GM19351 (cell line): ENCODE measurements around the gene ZNF679.
"Not testable (repeated sequence)": the region's sequence is repeated elsewhere in the genome, so short reads cannot be mapped to it uniquely, and the experiment has no call there.

Source experiments
- ATAC-seq: cut with Tn5 transposase; IDR thresholded peaks from one replicate; pipeline ENCODE4 v1.9.1; 2021; ENCODE audit warnings: mild to moderate bottlenecking, moderate library complexity; ENCODE audit not compliant: unreplicated experiment

Gene ZNF679

GRCh38 chr7:64308016-64308270 is 79.7 kb downstream of the ZNF679 start:
- ATAC-seq = no peak

DNA sequence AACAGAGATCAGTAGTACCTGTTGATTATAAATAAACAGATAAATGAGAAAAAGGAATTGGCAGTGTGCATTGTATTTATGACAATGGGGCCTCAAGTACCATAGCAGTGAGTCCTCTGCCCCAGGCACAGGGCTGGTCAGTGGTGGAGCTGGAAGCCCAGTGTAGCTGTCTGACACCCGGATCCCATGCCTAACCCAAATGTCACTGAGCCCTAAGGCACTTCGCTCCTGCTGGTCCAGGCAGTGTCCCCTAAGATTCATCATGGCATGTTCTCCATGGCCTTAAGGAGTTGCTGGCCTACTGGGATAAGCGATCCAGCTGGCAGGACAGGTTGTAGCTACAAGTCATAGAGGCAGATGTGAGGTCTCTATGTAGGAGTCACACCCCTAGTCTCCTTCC is 82.2 kb downstream of the ZNF679 start:
- ATAC-seq = no peak

GRCh38 chr7:64312826-64313225 is 84.6 kb downstream of the ZNF679 start:
- ATAC-seq = no peak

GRCh38 chr7:64313740-64314491 is 85.6 kb downstream of the ZNF679 start, which contains the start of gene ZNF736:
ZNF736 (plus strand) TSS chr7:64313961; CDS start chr7:64314151, 190 bp downstream.
- ATAC-seq = peak; percentile 100

GRCh38 chr7:64314566-64314965 is 86.3 kb downstream of the ZNF679 start:
- ATAC-seq = no peak

GRCh38 chr7:64316031-64316742 is 87.9 kb downstream of the ZNF679 start:
- not testable (repeated sequence) for ATAC-seq
